PC-9 (cell line): ENCODE results near the gene KIT.

ENCODE experiments used
- EZH2 ChIP-seq: fragments of 200-600 bp; sonication (generic); IDR thresholded peaks from 2 replicates; pipeline ENCODE4 v1.8.0; 2017; ENCODE audit warnings: antibody characterized with exemption, low read depth
- TF ChIP-seq, protein P1 (sequence below): fragments of 200-600 bp; sonication (generic); conservative IDR thresholded peaks from 2 replicates; pipeline ENCODE4 v1.6.1; 2017; ENCODE audit warnings: mixed run types, antibody characterized with exemption, mild to moderate bottlenecking, moderate library complexity

DNA sequence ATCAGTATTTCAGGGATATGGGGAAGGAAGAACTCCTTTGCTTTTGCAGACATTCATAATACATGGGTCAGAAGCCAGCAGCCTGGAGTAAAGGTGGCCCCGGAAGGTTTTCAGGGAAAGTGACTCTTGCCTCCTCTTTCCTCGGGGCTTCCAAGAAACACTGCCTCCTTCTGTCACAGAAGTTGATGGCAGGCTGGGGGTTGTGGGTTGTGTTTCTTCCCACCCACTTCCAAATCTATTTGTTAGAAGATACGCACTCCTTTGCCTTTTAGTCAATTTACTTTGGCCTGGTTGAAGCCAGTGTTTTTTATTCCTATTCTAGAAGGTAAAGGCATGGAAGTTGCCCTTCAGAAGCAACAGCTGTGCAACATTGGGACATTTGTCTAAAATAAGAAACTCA lies 19.7 kb downstream of the KIT start:
- TF ChIP-seq, protein P1, sequence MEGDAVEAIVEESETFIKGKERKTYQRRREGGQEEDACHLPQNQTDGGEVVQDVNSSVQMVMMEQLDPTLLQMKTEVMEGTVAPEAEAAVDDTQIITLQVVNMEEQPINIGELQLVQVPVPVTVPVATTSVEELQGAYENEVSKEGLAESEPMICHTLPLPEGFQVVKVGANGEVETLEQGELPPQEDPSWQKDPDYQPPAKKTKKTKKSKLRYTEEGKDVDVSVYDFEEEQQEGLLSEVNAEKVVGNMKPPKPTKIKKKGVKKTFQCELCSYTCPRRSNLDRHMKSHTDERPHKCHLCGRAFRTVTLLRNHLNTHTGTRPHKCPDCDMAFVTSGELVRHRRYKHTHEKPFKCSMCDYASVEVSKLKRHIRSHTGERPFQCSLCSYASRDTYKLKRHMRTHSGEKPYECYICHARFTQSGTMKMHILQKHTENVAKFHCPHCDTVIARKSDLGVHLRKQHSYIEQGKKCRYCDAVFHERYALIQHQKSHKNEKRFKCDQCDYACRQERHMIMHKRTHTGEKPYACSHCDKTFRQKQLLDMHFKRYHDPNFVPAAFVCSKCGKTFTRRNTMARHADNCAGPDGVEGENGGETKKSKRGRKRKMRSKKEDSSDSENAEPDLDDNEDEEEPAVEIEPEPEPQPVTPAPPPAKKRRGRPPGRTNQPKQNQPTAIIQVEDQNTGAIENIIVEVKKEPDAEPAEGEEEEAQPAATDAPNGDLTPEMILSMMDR, result no peak
- TF ChIP-seq EZH2, result no peak
